Activated CD4-positive, alpha-beta T cell treated with anti-CD3 and anti-CD28 coated beads for 36 hours (primary cell): ENCODE results near the gene TTF1. TPM values are rescaled to one million over a fixed set of nuclear protein-coding genes. Genes with fewer than 3 reads are reported as not detected.
A peak's percentile ranks its signal among the peaks of the same experiment; 100 is the strongest.

Source experiments
- ATAC-seq: fragments of 200-7000 bp; cut with Tn5 transposase; one replicate; pipeline ENCODE4 v1.10.0; 2021; ENCODE audit warnings: mild to moderate bottlenecking, moderate library complexity
- CTCF ChIA-PET: fragments of 350-600 bp; sonication (Branson Sonifier 250); formaldehyde crosslinking; loops from one replicate; lab custom pipeline; 2021; ENCODE audit warnings: antibody characterized with exemption; lab: Charles Lee
- POLR2A ChIA-PET: fragments of 350-600 bp; sonication (Branson Sonifier 250); formaldehyde crosslinking; loops from one replicate; lab custom pipeline; 2021; ENCODE audit warnings: antibody characterized with exemption, inconsistent platforms; lab: Charles Lee
- DNase-seq: peaks from one replicate; pipeline ENCODE4 v3.0.0-alpha.2; 2020
- H3K27ac Mint-ChIP-seq: one replicate; pipeline ENCODE4 v1.8.0; 2021; ENCODE audit warnings: mixed read lengths
- H3K27me3 Mint-ChIP-seq: one replicate; pipeline ENCODE4 v1.8.0; 2021; ENCODE audit warnings: mixed read lengths
- H3K36me3 Mint-ChIP-seq: one replicate; pipeline ENCODE4 v1.8.0; 2021; ENCODE audit warnings: low read depth, mixed read lengths
- H3K4me1 Mint-ChIP-seq: one replicate; pipeline ENCODE4 v1.8.0; 2021; ENCODE audit warnings: mixed read lengths
- H3K4me3 Mint-ChIP-seq: one replicate; pipeline ENCODE4 v1.8.0; 2021; ENCODE audit warnings: mild to moderate bottlenecking, moderate library complexity, mixed read lengths
- H3K9me3 Mint-ChIP-seq: one replicate; pipeline ENCODE4 v1.8.0; 2021; ENCODE audit warnings: low read depth, mixed read lengths
- intact Hi-C, 2 experiments: fragments of 100-400 bp; cut with DNase I in 1 of 2; cut with micrococcal nuclease in 1 of 2; formaldehyde crosslinking; loops; one replicate each; pipeline versions ENCODE4 v1.14.2 to v1.15.1; 2022 to 2024; cut with DNase I, micrococcal nuclease
- total RNA-seq, 2 experiments: library from RNA; stranded (reverse); gene quantifications; one replicate each; pipeline ENCODE4 v1.2.3, GENCODE V29; 2021

The TTF1 gene
- total RNA-seq, 2 experiments from 2014 or later = 31.9 to 33.4 TPM

DNA sequence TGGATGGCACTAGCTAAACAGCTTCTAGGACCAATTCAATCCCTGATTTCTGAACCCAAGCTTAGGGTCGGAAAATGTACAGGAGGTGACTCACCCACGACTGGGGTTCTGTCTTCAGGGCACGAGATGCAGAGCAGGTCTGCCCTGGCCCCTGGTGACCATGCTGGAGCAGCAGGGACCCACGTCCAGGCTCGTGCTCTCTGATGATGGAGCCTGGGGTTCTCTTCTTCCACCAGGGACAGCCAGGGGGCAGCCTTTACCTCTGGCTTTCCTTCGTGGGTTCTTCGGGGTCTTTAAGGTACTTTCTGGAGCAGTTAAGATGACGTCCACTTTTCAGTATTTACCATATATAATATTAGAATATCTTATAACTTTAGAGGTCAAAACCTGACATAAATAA, 5.4 kb upstream of the TTF1 start:
- ChIA-PET POLR2A (no interaction called here), CTCF (interaction anchor here (0.7 to 1.7 kb wide), 16 partner anchors 40 to 1627 kb away, joined by 3 to 5 read pairs (median 4); no protein-coding TSS in a partner anchor)
- no peak overlapping the region for H3K27ac Mint-ChIP-seq
- H3K27me3 Mint-ChIP-seq = peaks cover 40% of the 10 kb centered on the region
- no peaks in the 10 kb centered on the region for H3K36me3 Mint-ChIP-seq
- intact Hi-C loops = loop anchor here (5.0 to 10.0 kb wide), 4 partner anchors 95 to 563 kb away; partner anchors contain the start of gene GFI1B (in 1 of the 2)
- ATAC-seq = peak; percentile 27
- H3K9me3 Mint-ChIP-seq = no peaks in the 10 kb centered on the region
- peak; percentile 51 for DNase-seq
- H3K4me1 Mint-ChIP-seq = peaks cover 25% of the 10 kb centered on the region
- no peak overlapping the region for H3K4me3 Mint-ChIP-seq

DNA sequence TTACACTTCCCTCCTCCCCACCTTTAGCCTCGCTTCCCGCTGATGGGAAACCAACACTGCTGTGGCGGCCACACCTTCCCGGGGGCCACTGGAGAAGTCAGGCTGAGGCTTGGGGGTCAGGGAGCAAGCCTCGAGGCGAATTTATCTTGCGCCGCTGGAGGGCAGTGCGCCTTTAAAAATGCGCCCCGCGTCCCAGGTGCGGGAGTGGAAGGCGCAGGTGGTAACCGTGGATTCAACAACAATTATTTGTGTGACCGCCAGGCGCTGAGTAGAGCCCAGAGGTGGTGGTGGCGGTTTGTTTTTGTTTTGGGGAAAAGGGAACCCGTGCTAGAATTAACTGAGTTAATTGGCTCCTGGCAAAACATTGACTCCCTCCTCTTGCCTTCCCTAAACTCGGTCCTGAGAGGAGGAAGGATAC, 4.5 kb upstream of the TTF1 start:
- Mint-ChIP-seq H3K27ac (no peak overlapping the region), H3K36me3 (no peaks in the 10 kb centered on the region), H3K4me1 (peaks cover 32% of the 10 kb centered on the region), H3K4me3 (peak overlapping the region; percentile 55), H3K27me3 (peaks cover 40% of the 10 kb centered on the region), H3K9me3 (no peaks in the 10 kb centered on the region)
- CTCF ChIA-PET = interaction anchor here (0.6 kb wide), 1 partner anchor 1823 kb away, joined by 3 read pairs; no protein-coding TSS in a partner anchor
- DNase-seq (peak; percentile 86), ATAC-seq (peak; percentile 67)
- intact Hi-C loops = loop anchor here (1.0 to 10.0 kb wide), 11 partner anchors 76 to 564 kb away; partner anchors contain the start of genes BARHL1 (in 2 of the 2) and GFI1B (in 1 of the 2)
- POLR2A ChIA-PET = no interaction called here

GRCh38 chr9:132410642-132411041, 4.0 kb upstream of the TTF1 start:
- peaks cover under 1% of the 10 kb centered on the region for H3K36me3 Mint-ChIP-seq
- H3K27me3 Mint-ChIP-seq = peaks cover 39% of the 10 kb centered on the region
- POLR2A ChIA-PET = no interaction called here
- DNase-seq = peak; percentile 34
- ATAC-seq = peak; percentile 11
- CTCF ChIA-PET = interaction anchor here (0.6 to 1.0 kb wide), 2 partner anchors 162 to 1823 kb away, joined by 3 to 4 read pairs; no protein-coding TSS in a partner anchor
- intact Hi-C loops = loop anchor here (1.0 to 10.0 kb wide), 11 partner anchors 77 to 564 kb away; partner anchors contain the start of genes BARHL1 (in 2 of the 2) and GFI1B (in 1 of the 2)
- H3K9me3 Mint-ChIP-seq = no peaks in the 10 kb centered on the region
- peaks cover 36% of the 10 kb centered on the region for H3K4me1 Mint-ChIP-seq
- no peak overlapping the region for H3K27ac Mint-ChIP-seq
- peak overlapping the region; percentile 55 for H3K4me3 Mint-ChIP-seq

DNA sequence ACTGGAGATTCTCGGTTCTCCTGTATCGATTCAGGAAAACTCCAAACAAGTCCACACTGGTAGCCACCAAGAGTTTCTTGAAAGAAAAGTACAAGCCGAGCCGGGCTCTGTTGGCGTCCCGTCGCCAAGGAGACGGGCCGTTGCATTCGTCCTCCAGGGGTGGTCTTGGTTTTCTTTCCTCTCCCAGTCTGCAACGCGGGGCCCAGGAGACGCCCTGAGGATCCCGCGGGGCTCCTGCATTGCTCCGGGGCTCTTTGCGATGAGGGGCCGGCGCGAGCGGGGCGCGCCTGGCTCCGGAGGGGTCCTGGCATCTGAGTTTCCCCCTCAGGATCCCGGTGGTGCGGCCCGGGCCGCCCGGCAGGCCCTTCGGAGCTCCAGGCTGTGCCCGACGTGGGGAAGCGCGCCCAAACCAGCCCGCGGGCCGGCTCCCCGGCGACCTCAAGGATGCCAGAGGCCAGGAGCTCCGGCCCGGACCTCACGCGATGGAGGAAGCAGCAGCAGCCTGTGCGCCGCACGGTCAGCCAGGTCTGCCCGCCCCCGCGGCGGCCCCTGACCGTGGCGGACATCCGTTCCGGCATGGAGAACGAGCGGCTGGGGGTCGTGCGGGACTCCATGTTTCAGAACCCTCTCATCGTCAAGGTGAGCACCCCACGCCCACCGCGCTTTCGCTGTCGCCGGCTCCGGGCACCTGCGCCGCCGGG, 3.3 kb upstream of the TTF1 start, which contains the start of gene CFAP77:
Gene CFAP77, plus strand, starts transcription at position 384 of the 701 bp plus-strand sequence. Its CDS starts 61 bp downstream, at position 445.
- peaks cover 4% of the 10 kb centered on the region for H3K36me3 Mint-ChIP-seq
- H3K27ac Mint-ChIP-seq = no peak within 1 kb of the TSS
- peak within 1 kb of the TSS; percentile 55 for H3K4me3 Mint-ChIP-seq
- ATAC-seq (no peak), DNase-seq (peak; percentile 59)
- intact Hi-C loops = loop anchor here (2.0 to 10.0 kb wide), 10 partner anchors 77 to 735 kb away; partner anchors contain the start of genes BARHL1 (in 2 of the 2), GFI1B (in 1 of the 2) and GTF3C4 (in 1 of the 2)
- peaks cover 33% of the 10 kb centered on the region for H3K27me3 Mint-ChIP-seq
- H3K4me1 Mint-ChIP-seq = peaks cover 42% of the 10 kb centered on the region
- ChIA-PET CTCF (interaction anchor here (0.7 to 1.2 kb wide), 3 partner anchors 162 to 359 kb away, joined by 3 to 4 read pairs (median 3); no protein-coding TSS in a partner anchor), POLR2A (no interaction called here)
- H3K9me3 Mint-ChIP-seq = no peaks in the 10 kb centered on the region

DNA sequence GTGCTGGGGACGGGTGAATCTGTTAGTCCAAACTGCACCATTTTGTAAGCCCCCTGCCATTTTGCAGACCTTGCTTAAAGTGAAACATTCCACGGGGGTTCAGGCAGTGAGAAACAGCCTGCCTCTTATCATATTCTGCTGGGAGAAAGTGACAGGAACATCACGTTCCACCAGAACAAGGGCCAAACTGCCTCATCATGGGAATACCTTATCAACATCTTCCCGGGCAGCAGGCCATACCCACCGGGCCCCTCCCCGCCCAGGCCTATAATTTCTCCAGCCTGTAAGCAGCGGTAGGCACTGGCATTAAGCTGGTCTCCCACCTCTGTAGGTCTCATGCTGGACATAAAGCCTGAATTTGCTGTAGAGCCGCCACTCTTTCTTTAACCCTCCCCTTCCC, 1.9 kb upstream of the TTF1 start:
- no peak for ATAC-seq
- Mint-ChIP-seq H3K4me3 (no peak overlapping the region), H3K27ac (no peak overlapping the region), H3K27me3 (peaks cover 20% of the 10 kb centered on the region), H3K4me1 (peaks cover 53% of the 10 kb centered on the region), H3K9me3 (no peaks in the 10 kb centered on the region), H3K36me3 (peaks cover 12% of the 10 kb centered on the region)
- ChIA-PET POLR2A (interaction anchor here (0.5 kb wide), 1 partner anchor 83 kb away, joined by 4 read pairs; no protein-coding TSS in a partner anchor), CTCF (interaction anchor here (0.6 kb wide), 1 partner anchor 48 kb away, joined by 3 read pairs; no protein-coding TSS in a partner anchor)
- no peak for DNase-seq
- intact Hi-C loops = loop anchor here (5.0 to 10.0 kb wide), 3 partner anchors 79 to 736 kb away; partner anchors contain the start of gene GTF3C4 (in 1 of the 2)

DNA sequence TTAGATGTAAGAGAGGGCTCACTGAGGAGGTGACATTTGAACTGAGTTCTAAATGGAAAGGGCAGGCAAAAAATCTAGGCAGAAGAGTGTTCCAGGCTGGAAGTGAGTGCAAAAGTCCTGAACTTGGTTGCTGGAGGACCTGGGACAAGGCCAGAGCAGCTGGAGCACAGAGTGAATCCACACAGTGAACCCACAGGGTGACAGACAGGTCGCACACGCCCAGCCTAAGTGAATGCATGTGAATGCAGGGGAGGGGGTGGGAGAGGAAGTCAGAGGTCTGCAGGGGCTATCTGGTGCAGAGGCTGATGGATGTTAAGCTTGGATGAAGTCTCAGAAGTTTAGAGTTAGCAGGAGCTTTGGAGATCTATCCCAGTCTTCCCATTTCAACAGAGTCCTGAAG, 556 bp upstream of the TTF1 start:
- no peak for ATAC-seq

DNA sequence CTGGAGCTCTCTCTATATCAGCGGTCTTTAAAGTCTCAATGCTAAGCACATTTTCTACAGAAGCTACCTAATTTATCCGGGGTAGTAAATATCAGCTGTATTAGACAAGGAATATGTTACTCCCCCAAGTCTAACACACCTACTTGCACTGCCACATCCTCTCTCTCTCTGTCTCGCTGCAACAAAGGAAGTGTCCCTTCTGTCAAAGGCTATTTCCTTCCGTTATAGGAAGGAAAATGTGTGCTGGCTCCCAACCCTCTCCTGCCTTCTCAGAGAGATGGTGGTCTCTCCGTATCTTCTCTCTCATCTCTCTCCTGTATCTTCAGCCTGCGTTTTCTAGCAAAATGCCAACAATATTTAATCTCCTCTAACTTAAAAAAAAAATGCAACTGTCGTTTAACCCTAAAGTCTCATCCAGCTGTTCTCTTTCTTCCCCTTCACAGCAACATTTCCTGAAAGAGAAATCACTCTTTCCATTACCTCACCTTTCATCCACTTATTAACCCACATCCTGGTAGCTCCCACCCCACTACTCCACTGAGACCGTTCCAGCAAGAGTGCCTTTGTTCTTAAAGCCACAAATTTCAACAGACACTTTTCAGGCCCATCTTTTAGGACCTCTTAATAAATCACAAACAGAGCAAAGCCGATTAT, 2.3 kb downstream of the TTF1 start:
- Mint-ChIP-seq H3K9me3 (no peaks in the 10 kb centered on the region), H3K4me1 (peaks cover 46% of the 10 kb centered on the region), H3K27ac (peak overlapping the region; percentile 91), H3K27me3 (no peaks in the 10 kb centered on the region), H3K36me3 (peaks cover 44% of the 10 kb centered on the region), H3K4me3 (peak overlapping the region; percentile 96)
- peak; percentile 58 for ATAC-seq
- ChIA-PET POLR2A (interaction anchor here (0.6 to 0.8 kb wide), 5 partner anchors 53 to 402 kb away, joined by 3 to 9 read pairs (median 4); no protein-coding TSS in a partner anchor), CTCF (interaction anchor here (0.7 kb wide), 1 partner anchor 1108 kb away, joined by 4 read pairs; no protein-coding TSS in a partner anchor)
- intact Hi-C loops = loop anchor here (1.0 to 10.0 kb wide), 4 partner anchors 54 to 740 kb away; partner anchors contain the start of gene GTF3C4 (in 1 of the 2)
- peak; percentile 48 for DNase-seq

More for the DNA sequence above, 556 bp upstream of the TTF1 start:
- Mint-ChIP-seq H3K36me3 (peaks cover 22% of the 10 kb centered on the region), H3K9me3 (no peaks in the 10 kb centered on the region), H3K27me3 (peaks cover 13% of the 10 kb centered on the region), H3K27ac (peak overlapping the region; percentile 91), H3K4me1 (peaks cover 54% of the 10 kb centered on the region), H3K4me3 (peak overlapping the region; percentile 96)
- intact Hi-C loops = loop anchor here (2.0 to 10.0 kb wide), 4 partner anchors 80 to 738 kb away; partner anchors contain the start of genes AK8 (in 1 of the 2), GTF3C4 (in 1 of the 2) and SPACA9 (in 1 of the 2)
- CTCF ChIA-PET = no interaction called here
- no peak for DNase-seq
- POLR2A ChIA-PET = no interaction called here

GRCh38 chr9:132401824-132402223, 4.8 kb downstream of the TTF1 start:
- H3K27ac Mint-ChIP-seq = no peak overlapping the region
- H3K36me3 Mint-ChIP-seq = peaks cover 59% of the 10 kb centered on the region
- H3K4me3 Mint-ChIP-seq = no peak overlapping the region
- H3K9me3 Mint-ChIP-seq = no peaks in the 10 kb centered on the region
- H3K4me1 Mint-ChIP-seq = peaks cover 40% of the 10 kb centered on the region
- no peaks in the 10 kb centered on the region for H3K27me3 Mint-ChIP-seq
- ChIA-PET CTCF (no interaction called here), POLR2A (interaction anchor here (0.6 kb wide), 1 partner anchor 560 kb away, joined by 6 read pairs; no protein-coding TSS in a partner anchor)
- intact Hi-C loops = loop anchor here (10.0 kb wide), 2 partner anchors 273 to 743 kb away; partner anchors contain the start of gene GTF3C4 (in 1 of the 2)
- DNase-seq (no peak), ATAC-seq (no peak)

DNA sequence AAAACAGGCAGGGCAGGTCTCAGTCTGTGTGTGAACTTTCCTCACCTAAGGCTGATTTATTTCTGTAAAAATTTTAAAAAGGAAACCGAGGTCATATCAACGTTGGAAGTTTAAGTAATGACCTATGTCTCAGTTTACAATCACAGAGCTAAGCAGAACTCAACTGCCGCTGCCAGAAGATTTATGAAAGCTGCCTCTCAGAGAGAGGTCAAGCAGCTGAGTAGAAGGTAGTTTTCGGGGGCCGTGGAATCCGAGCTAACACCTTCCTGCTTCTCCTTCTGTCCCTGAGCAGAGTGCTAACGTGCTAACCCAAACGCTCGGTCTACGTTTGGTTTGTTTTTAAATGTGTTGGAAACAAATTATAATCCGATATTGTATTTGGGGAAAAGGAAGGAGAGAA, 11.1 kb downstream of the TTF1 start:
- Mint-ChIP-seq H3K36me3 (peaks cover 56% of the 10 kb centered on the region), H3K4me1 (no peaks in the 10 kb centered on the region), H3K4me3 (no peak overlapping the region), H3K9me3 (no peaks in the 10 kb centered on the region), H3K27me3 (no peaks in the 10 kb centered on the region), H3K27ac (no peak overlapping the region)
- POLR2A ChIA-PET = no interaction called here
- intact Hi-C loops = no loop called here
- ATAC-seq (no peak), DNase-seq (no peak)
- CTCF ChIA-PET = interaction anchor here (0.8 kb wide), 1 partner anchor 1218 kb away, joined by 3 read pairs; no protein-coding TSS in a partner anchor

- DNase-seq = no peak
- no peaks in the 10 kb centered on the region for H3K9me3 Mint-ChIP-seq
- H3K4me3 Mint-ChIP-seq = no peak overlapping the region
- intact Hi-C loops = no loop called here
- no peak overlapping the region for H3K27ac Mint-ChIP-seq
- CTCF ChIA-PET = no interaction called here
- no peaks in the 10 kb centered on the region for H3K27me3 Mint-ChIP-seq
- peaks cover 65% of the 10 kb centered on the region for H3K36me3 Mint-ChIP-seq
- no peaks in the 10 kb centered on the region for H3K4me1 Mint-ChIP-seq
- POLR2A ChIA-PET = no interaction called here
- ATAC-seq = no peak
Observed at GRCh38 chr9:132391449-132391848, 15.2 kb downstream of the TTF1 start.
